SK-MEL-5 (cell line): Measurements from ENCODE around the gene DMD. TPM values are rescaled to one million over a fixed set of nuclear protein-coding genes. Genes with fewer than 3 reads are reported as not detected.

Source experiments
- DNase-seq: peaks from one replicate; pipeline ENCODE4 v3.0.0-alpha.2; 2016; ENCODE audit warnings: low read depth, low spot score
- in situ Hi-C: cut with HindIII; loops from 2 replicates; pipeline ENCODE4 v1.10.0; 2016; ENCODE audit warnings: low sequenced_read_pairs, high pct_unique_total_duplicates, low pct_unique_long_range_greater_than_20kb
- total RNA-seq: library from RNA; depleted of rRNA; stranded (reverse); fragments of >200 nt; shearing (Covaris generic); gene quantifications from 2 replicates; pipeline ENCODE4 v1.2.3, GENCODE V29; 2014

The DMD gene
- total RNA-seq, 1 experiment from 2014 or later: 12.9 TPM

GRCh38 chrX:31711166-31711565, 1500.2 kb downstream of the DMD start:
- in situ Hi-C loops: no loop called here
- DNase-seq: no peak

DNA sequence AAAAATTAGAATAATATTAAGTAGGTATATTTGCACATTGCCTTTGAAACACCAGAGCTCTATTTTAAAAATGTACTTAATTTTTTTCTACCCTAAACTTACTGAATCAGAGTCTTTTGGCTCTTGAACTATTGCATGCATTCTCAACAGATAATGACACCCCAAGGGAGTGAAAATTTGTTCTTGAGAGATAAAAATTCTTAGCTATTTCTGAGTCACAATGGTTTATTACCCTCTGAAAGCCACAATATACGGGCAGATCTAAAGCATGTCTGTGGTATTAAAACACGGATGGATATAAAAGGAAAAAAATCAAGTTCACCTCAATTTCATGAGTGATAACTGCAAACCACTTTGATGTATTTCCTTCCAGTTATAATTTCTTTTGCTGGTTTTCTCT, 1503.2 kb downstream of the DMD start:
- in situ Hi-C loops: no loop called here
- DNase-seq: no peak

DNA sequence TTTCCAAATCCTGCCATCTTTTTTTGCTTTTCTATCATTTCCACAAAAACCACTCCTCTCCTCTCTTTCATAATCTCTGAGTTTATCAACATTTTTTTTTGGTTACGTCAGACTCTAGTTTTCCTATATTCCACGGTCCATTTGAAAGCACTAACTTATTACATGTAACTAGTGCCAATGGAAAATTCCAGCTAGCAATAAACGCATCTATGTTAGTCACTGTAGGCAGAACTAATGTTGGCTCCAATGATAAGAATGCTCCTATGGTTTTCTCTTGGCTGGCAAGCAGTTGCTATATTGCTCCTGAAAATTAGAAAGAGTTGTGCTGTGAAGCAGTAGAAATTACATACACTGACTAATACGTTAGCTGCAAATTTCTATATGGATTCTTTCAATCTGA, 1504.9 kb downstream of the DMD start:
- DNase-seq: no peak
- in situ Hi-C loops: no loop called here

DNA sequence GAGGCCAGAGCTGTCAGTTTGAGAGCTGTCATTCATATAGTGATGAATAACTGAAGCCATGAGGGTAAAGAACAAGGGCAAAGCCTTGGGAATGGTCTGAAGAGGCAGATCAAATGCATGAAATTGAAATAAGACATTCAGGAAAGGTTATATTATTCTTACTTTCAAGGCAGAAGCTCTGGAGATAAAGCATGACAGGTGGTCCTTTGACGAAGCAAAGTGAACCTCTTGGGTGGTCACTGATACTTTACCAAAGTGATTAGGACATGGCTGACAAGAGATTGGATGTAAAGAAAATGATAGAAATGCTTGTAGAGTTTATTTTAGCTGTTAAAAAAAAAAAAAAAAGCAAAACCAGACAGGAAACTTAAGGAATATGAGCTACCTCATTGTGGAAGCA, 1505.5 kb downstream of the DMD start:
- in situ Hi-C loops: no loop called here
- no peak for DNase-seq

DNA sequence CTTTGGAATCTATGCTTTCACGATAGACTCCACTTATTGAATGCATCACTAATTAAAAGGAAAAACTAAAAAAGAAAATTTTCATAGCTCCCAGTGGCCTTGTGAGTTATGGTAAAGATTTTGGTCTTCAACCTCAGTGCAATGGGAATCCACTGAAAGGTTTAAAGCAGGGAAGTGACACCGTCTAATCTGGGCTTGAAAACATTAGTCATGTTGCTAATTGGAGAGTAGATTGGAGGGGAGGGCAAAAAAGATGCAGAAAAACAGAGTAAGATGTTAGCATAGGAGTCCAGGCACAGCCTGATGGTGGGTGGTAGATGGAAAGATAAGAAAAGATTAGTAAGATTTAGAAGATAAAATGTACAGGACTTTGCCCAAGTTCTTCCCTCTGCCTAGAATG, 1506.4 kb downstream of the DMD start:
- DNase-seq: no peak
- in situ Hi-C loops: no loop called here

GRCh38 chrX:31702222-31702621, 1509.1 kb downstream of the DMD start:
- no peak for DNase-seq
- in situ Hi-C loops: no loop called here

DNA sequence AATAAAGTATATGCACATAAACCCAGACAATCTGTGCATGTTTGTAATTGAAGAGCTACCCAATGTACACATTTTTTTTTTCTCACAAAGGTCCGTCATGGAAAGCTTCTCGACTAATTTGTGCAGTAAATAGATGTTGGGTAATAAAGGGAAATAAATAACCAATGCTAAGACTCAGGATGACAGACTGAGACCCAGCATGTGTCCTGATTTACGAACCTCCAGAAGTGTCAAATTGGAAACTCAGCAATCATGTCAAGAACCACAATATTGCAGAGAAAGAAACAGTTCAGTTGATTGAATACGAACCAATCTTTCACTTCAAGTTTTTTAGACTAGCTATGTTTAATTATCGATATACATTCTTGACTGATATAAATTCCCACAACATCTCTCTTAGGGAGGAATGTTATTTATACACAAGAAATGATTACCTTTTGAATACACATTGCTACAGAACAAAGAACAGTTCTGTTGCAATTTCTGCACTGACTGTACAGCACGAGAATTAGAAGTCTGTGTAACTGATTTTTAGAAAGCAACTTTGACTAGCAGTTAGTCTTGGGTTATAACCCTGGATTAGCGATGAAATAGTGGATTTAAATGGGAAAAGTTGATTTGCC, 1513.9 kb downstream of the DMD start:
- DNase-seq: no peak
- in situ Hi-C loops: no loop called here

- in situ Hi-C loops: no loop called here
- peak; percentile 77 for DNase-seq
These were observed 1531.5 kb downstream of the DMD start for GRCh38 chrX:31679861-31680260.

- no peak for DNase-seq
- in situ Hi-C loops: no loop called here
These were observed 1541.1 kb downstream of the DMD start for GRCh38 chrX:31670245-31670644.

GRCh38 chrX:31665454-31665853, 1545.9 kb downstream of the DMD start:
- in situ Hi-C loops: no loop called here
- no peak for DNase-seq

DNA sequence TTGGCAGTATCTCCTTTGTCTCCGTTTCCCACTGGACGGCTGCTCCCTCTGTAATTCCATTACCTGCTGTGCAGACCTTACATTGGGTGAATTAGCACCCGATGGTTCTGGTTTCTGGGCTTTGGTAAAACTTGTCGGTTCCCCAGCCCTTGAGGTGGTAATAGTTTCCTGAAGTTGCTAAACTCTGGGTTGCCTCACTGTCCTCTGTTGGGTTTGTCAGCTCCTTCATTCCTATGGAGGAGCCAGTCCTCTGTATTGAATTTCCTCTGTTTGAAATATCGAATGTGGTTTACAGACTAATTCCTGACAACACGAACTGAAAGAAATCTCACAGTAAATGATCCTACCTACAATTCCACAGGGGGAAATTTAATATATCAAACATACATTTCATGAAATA, 1548.2 kb downstream of the DMD start:
- in situ Hi-C loops: no loop called here
- no peak for DNase-seq

- no peak for DNase-seq
- in situ Hi-C loops: no loop called here
These were observed 1550.0 kb downstream of the DMD start for GRCh38 chrX:31661280-31661810.

DNA sequence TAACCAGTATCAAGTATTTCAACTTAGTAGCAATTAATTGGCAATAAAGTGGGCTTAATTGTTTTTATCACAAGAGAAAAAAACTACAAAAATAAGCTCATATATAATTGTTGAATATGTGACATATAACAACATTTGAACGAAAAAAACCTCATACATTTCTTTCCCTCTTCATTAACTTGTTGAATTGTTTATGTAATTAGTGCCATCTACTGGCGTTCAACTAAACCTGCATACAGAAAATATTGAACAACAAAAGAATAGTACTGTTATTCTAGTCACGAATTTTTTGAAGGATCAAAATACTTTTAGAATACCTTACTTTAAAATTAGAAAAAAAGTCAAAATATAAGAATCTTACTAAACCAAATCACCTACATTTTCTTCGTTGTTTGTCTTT, 1553.0 kb downstream of the DMD start:
- DNase-seq: peak; percentile 54
- in situ Hi-C loops: no loop called here

GRCh38 chrX:31656013-31656412, 1555.3 kb downstream of the DMD start:
- no peak for DNase-seq
- in situ Hi-C loops: no loop called here

DNA sequence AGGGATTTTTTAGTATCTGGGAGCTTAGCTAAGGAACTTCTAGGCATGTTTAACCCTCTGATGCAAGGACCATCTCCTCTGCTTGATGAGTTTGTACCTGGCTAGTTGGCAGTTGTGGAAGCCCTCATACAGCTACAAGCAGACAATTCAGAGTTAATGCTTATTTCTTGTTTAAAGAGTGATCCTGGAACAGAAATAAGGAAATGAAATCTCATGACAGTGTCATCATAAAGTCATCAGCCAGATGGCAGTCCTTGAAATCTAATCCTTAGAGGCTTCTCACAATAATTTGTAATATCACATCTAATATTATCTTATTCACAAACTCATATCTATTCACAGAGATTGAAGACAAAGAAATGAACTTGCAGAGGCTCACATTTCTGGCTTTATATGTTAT, 1557.9 kb downstream of the DMD start:
- in situ Hi-C loops: no loop called here

GRCh38 chrX:31652650-31653049, 1558.7 kb downstream of the DMD start:
- no peak for DNase-seq
- in situ Hi-C loops: no loop called here

More for the DNA sequence above, 1557.9 kb downstream of the DMD start:
- no peak for DNase-seq

GRCh38 chrX:31649201-31649600, 1562.1 kb downstream of the DMD start:
- in situ Hi-C loops: no loop called here
- no peak for DNase-seq

DNA sequence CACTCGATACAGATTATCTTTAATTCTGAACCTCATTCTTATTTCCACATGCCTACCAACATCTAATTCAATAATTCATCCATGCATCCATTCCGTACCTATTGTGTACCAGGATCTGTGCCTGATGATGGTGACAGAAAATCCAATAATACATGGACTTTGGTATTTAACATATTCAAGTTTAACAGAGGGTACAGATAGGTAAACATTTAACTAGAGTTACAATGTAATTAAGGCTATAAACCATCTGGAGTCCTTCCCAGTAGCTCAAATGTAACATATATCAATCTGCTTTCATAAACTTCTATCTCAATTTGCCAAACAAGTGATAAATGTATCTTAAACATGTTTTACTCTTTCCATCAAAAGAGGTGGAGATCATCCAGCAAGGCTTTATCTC, 1578.0 kb downstream of the DMD start:
- in situ Hi-C loops: no loop called here
- no peak for DNase-seq

GRCh38 chrX:31629195-31629594, 1582.2 kb downstream of the DMD start:
- DNase-seq: no peak
- in situ Hi-C loops: no loop called here

DNA sequence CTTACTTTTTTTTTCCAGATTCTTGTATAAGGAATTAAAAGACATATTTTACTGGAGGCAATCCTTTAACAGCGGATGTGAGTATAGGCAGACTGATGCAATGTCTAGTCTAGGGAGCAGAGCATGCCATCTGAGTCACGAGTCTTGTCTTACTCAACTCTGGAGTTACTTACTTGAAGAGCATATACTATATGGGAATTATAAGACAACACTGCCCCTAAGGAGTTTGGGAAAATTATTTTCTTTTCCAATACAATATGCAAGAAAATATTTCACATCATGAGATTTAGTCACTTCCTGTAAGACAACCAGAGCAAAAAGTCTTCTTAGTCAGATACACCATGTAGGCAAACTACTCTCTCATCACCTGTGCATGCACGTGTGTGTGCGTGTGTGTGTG, 1602.2 kb downstream of the DMD start:
- in situ Hi-C loops: no loop called here
- DNase-seq: peak; percentile 8
